Trophoblast cell (in vitro differentiated cells and primary cell): Measurements from ENCODE around the gene CHMP1B.
"Not testable (repeated sequence)": the region's sequence is repeated elsewhere in the genome, so short reads cannot be mapped to it uniquely, and the experiment has no call there.

Source experiments
- DNase-seq, 2 donors: peaks; one replicate each; pipeline ENCODE4 v3.0.0-alpha.2; 2016
- H2AFZ ChIP-seq: 2 replicates; pipeline ENCODE4 v1.6.1; 2013; ENCODE audit warnings: low read length, moderate library complexity, mild to moderate bottlenecking; ENCODE audit not compliant: insufficient read depth, poor library complexity
- H2AK5ac ChIP-seq: 2 replicates; pipeline ENCODE4 v1.6.1; 2013; ENCODE audit warnings: mild to moderate bottlenecking, low read length
- H2BK120ac ChIP-seq: 2 replicates; pipeline ENCODE4 v1.6.1; 2013; ENCODE audit warnings: low read length, mild to moderate bottlenecking, moderate library complexity; ENCODE audit not compliant: insufficient read depth, poor library complexity
- H2BK12ac ChIP-seq: 2 replicates; pipeline ENCODE4 v1.6.1; 2013; ENCODE audit warnings: mild to moderate bottlenecking, low read length, moderate library complexity
- H2BK5ac ChIP-seq: 2 replicates; pipeline ENCODE4 v1.6.1; 2013; ENCODE audit warnings: low read length, low read depth, moderate library complexity, mild to moderate bottlenecking; ENCODE audit not compliant: poor library complexity
- H3K14ac ChIP-seq: 2 replicates; pipeline ENCODE4 v1.6.1; 2013; ENCODE audit warnings: mild to moderate bottlenecking, low read length
- H3K18ac ChIP-seq: 2 replicates; pipeline ENCODE4 v1.6.1; 2013; ENCODE audit warnings: mild to moderate bottlenecking, low read length
- H3K23ac ChIP-seq: 2 replicates; pipeline ENCODE4 v1.6.1; 2013; ENCODE audit warnings: low read length
- H3K27ac ChIP-seq: 2 replicates; pipeline ENCODE4 v1.5.1; 2013; ENCODE audit warnings: low read depth, mild to moderate bottlenecking, inconsistent platforms, low read length, moderate library complexity
- H3K27me3 ChIP-seq: 2 replicates; pipeline ENCODE4 v1.6.1; 2013; ENCODE audit warnings: inconsistent platforms, mild to moderate bottlenecking, low read length, moderate library complexity; ENCODE audit not compliant: insufficient read depth
- H3K36me3 ChIP-seq, 2 experiments: 1 replicate in 1 of 2; 2 replicates in 1 of 2; pipeline ENCODE4 v1.6.1; 2013; ENCODE audit warnings: low read length in 2 of 2, mild to moderate bottlenecking in 2 of 2, moderate library complexity in 1 of 2; ENCODE audit not compliant: insufficient read depth in 2 of 2, control insufficient read depth in 1 of 2
- H3K4ac ChIP-seq: 2 replicates; pipeline ENCODE4 v1.6.1; 2013; ENCODE audit warnings: low read depth, mild to moderate bottlenecking, low read length, moderate library complexity
- H3K4me1 ChIP-seq, 2 experiments: 1 replicate in 1 of 2; 2 replicates in 1 of 2; pipeline ENCODE4 v1.6.1; 2013; ENCODE audit warnings: low read length in 2 of 2, mild to moderate bottlenecking in 2 of 2, moderate library complexity in 1 of 2; ENCODE audit not compliant: insufficient read depth in 2 of 2, control insufficient read depth in 1 of 2
- H3K4me2 ChIP-seq: 2 replicates; pipeline ENCODE4 v1.6.1; 2013; ENCODE audit warnings: inconsistent platforms, mild to moderate bottlenecking, low read length, moderate library complexity
- H3K4me3 ChIP-seq: 2 replicates; pipeline ENCODE4 v1.5.1; 2013; ENCODE audit warnings: mild to moderate bottlenecking, low read depth, low read length, inconsistent platforms
- H3K79me1 ChIP-seq: one replicate; pipeline ENCODE4 v1.6.1; 2013; ENCODE audit warnings: low read length
- H3K79me2 ChIP-seq: 2 replicates; pipeline ENCODE4 v1.6.1; 2013; ENCODE audit warnings: low read length, mild to moderate bottlenecking; ENCODE audit not compliant: control insufficient read depth, insufficient read depth, poor library complexity
- H3K9ac ChIP-seq: 2 replicates; pipeline ENCODE4 v1.6.1; 2013; ENCODE audit warnings: mild to moderate bottlenecking, low read length
- H3K9me3 ChIP-seq: 2 replicates; pipeline ENCODE4 v1.6.1; 2013; ENCODE audit warnings: low read depth, mild to moderate bottlenecking, control low read depth, inconsistent platforms, low read length; ENCODE audit not compliant: insufficient read depth
- H4K12ac ChIP-seq: 2 replicates; pipeline ENCODE4 v1.6.1; 2013; ENCODE audit warnings: low read depth, mild to moderate bottlenecking, low read length, moderate library complexity
- H4K8ac ChIP-seq: 2 replicates; pipeline ENCODE4 v1.6.1; 2013; ENCODE audit warnings: low read depth, mild to moderate bottlenecking, low read length, moderate library complexity
- H4K91ac ChIP-seq: one replicate; pipeline ENCODE4 v1.6.1; 2013; ENCODE audit warnings: low read depth, mild to moderate bottlenecking, low read length, moderate library complexity
- WGBS: extraction: QIAGEN DNeasy Blood & Tissue Kit; methylation state at CpG from one replicate; pipeline ENCODE4 v1.1.7; 2013; ENCODE audit warnings: missing lambda C conversion rate; ENCODE audit not compliant: insufficient read length, insufficient coverage; ENCODE audit errors: extremely low coverage; 5-methylcytosine and 5-hydroxymethylcytosine counted together

CHMP1B gene

GRCh38 chr18:11889284-11889683 is 38.1 kb downstream of the CHMP1B start:
- H2AFZ ChIP-seq: no peak overlapping the region
- no peak overlapping the region for H3K4ac ChIP-seq
- no peak overlapping the region for H2BK5ac ChIP-seq
- no CpG with 5 or more reads among the region's 5 CpGs for WGBS
- H3K4me3 ChIP-seq: no peak overlapping the region
- no peak overlapping the region for H3K23ac ChIP-seq
- no peaks in the 10 kb centered on the region for H3K79me1 ChIP-seq
- H3K36me3 ChIP-seq: peaks cover 9 to 12% of the 10 kb centered on the region in 2 experiments
- H3K18ac ChIP-seq: no peak overlapping the region
- no peaks in the 10 kb centered on the region for H3K79me2 ChIP-seq
- peak; percentile 92 to 97 for DNase-seq
- no peak overlapping the region for H4K12ac ChIP-seq
- H3K27ac ChIP-seq: no peak overlapping the region
- H4K91ac ChIP-seq: no peak overlapping the region
- H4K8ac ChIP-seq: no peak overlapping the region
- no peak overlapping the region for H2BK12ac ChIP-seq
- peaks cover 2% of the 10 kb centered on the region for H3K9me3 ChIP-seq
- no peak overlapping the region for H2BK120ac ChIP-seq
- H3K4me2 ChIP-seq: no peak overlapping the region
- no peak overlapping the region for H3K14ac ChIP-seq
- no peak overlapping the region for H3K9ac ChIP-seq
- H3K4me1 ChIP-seq: peaks cover 3 to 6% of the 10 kb centered on the region in 2 experiments
- no peaks in the 10 kb centered on the region for H3K27me3 ChIP-seq
- no peak overlapping the region for H2AK5ac ChIP-seq

GRCh38 chr18:11891737-11892136 is 40.5 kb downstream of the CHMP1B start:
- no peak overlapping the region for H3K4ac ChIP-seq
- no peak overlapping the region for H2BK5ac ChIP-seq
- no peak overlapping the region for H2BK120ac ChIP-seq
- H3K36me3 ChIP-seq: peaks cover 7 to 8% of the 10 kb centered on the region in 2 experiments
- H2BK12ac ChIP-seq: no peak overlapping the region
- WGBS: no CpG with 5 or more reads among the region's 9 CpGs
- H3K18ac ChIP-seq: no peak overlapping the region
- no peak overlapping the region for H2AK5ac ChIP-seq
- no peaks in the 10 kb centered on the region for H3K9me3 ChIP-seq
- H3K4me2 ChIP-seq: no peak overlapping the region
- H3K14ac ChIP-seq: no peak overlapping the region
- H3K4me1 ChIP-seq: peaks cover 3 to 6% of the 10 kb centered on the region in 2 experiments
- no peak overlapping the region for H2AFZ ChIP-seq
- no peak overlapping the region for H3K9ac ChIP-seq
- H3K79me2 ChIP-seq: no peaks in the 10 kb centered on the region
- H3K23ac ChIP-seq: no peak overlapping the region
- H4K91ac ChIP-seq: no peak overlapping the region
- H3K27me3 ChIP-seq: no peaks in the 10 kb centered on the region
- no peak overlapping the region for H3K4me3 ChIP-seq
- H4K12ac ChIP-seq: no peak overlapping the region
- H3K79me1 ChIP-seq: no peaks in the 10 kb centered on the region
- H4K8ac ChIP-seq: no peak overlapping the region
- no peak overlapping the region for H3K27ac ChIP-seq
- DNase-seq: peak; percentile 48 to 86

GRCh38 chr18:11892438-11892837 is 41.2 kb downstream of the CHMP1B start:
- not testable (repeated sequence) for H2BK5ac ChIP-seq
- WGBS: no CpG with 5 or more reads among the region's 7 CpGs

DNA sequence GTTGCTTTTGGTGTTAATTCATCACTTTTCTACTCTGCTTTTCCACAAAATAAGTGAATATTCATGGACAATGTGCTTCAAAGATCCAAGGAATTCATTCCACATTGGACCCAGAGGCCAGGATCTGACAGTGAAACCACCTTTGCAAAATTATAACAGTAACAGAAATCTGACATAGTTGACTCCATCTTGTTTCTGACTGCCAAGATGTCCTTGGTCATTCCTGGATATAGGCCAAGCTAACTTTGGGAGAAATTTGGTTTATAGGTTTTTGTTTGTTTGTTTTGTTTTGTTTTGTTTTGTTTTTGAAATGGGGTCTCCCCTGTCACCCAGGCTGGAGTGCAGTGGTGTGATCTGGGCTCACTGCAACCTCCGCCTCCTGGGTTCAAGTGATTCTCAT is 46.6 kb downstream of the CHMP1B start:
- Histone ChIP-seq H4K91ac (no peak overlapping the region), H3K18ac (no peak overlapping the region), H3K4ac (no peak overlapping the region), H2AFZ (no peak overlapping the region), H3K79me1 (no peaks in the 10 kb centered on the region), H3K9ac (no peak overlapping the region), H3K27me3 (no peaks in the 10 kb centered on the region), H3K4me3 (no peak overlapping the region), H4K8ac (no peak overlapping the region), H2BK5ac (no peak overlapping the region), H3K14ac (no peak overlapping the region), H3K4me1 (no peaks in the 10 kb centered on the region), H4K12ac (no peak overlapping the region), H3K27ac (no peak overlapping the region), H2AK5ac (no peak overlapping the region), H3K4me2 (no peak overlapping the region), H3K79me2 (no peaks in the 10 kb centered on the region), H2BK12ac (no peak overlapping the region), H3K23ac (no peak overlapping the region), H3K9me3 (no peaks in the 10 kb centered on the region), H3K36me3 (peaks cover 5 to 11% of the 10 kb centered on the region in 2 experiments), H2BK120ac (no peak overlapping the region)
- no peak for DNase-seq
- no CpG with 5 or more reads among the region's 1 CpG for WGBS

More at GRCh38 chr18:11892438-11892837, 41.2 kb downstream of the CHMP1B start:
- not testable (repeated sequence) for H3K27me3 ChIP-seq, H3K4ac ChIP-seq, H3K9ac ChIP-seq, H3K23ac ChIP-seq, H3K18ac ChIP-seq, H2BK12ac ChIP-seq, H4K12ac ChIP-seq, H3K4me2 ChIP-seq, H3K27ac ChIP-seq, H2BK120ac ChIP-seq, H3K4me3 ChIP-seq, H2AFZ ChIP-seq, H3K14ac ChIP-seq, DNase-seq, H3K4me1 ChIP-seq, H4K91ac ChIP-seq, H3K79me1 ChIP-seq, H3K9me3 ChIP-seq, H4K8ac ChIP-seq, H2AK5ac ChIP-seq, H3K79me2 ChIP-seq, H3K36me3 ChIP-seq
